GM19467 (cell line): Measurements from ENCODE around the gene RSPH6A.
"Not testable (repeated sequence)": the region's sequence is repeated elsewhere in the genome, so short reads cannot be mapped to it uniquely, and the experiment has no call there.

Source experiments
- ATAC-seq: cut with Tn5 transposase; IDR thresholded peaks from one replicate; pipeline ENCODE4 v1.9.1; 2021; ENCODE audit warnings: mild to moderate bottlenecking, moderate library complexity; ENCODE audit not compliant: unreplicated experiment

The RSPH6A gene

DNA sequence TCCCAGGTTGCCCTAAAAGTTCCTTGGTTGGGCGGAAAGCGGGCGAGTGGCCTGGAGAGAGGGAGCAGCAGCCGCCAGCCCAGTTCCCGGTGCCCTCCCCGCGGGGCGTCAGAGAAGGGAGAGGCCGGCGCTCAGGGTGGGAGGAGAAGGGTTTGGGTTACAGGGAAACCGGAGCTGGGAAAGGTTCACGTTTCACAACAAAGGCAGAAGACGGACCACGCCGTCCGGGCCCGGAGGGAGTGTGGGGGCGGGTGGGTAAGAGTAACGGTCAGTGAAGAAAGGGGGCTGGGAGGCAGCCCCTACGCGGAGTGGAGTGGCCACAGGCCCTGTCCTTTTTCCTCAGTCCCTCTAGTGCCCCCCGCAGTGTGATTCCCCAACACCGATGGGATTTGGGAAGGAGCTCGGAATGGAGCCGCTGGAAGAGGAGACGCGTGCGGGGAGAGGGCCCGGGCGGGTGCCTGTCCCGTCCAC is 47.7 kb downstream of the RSPH6A start:
- no peak for ATAC-seq

DNA sequence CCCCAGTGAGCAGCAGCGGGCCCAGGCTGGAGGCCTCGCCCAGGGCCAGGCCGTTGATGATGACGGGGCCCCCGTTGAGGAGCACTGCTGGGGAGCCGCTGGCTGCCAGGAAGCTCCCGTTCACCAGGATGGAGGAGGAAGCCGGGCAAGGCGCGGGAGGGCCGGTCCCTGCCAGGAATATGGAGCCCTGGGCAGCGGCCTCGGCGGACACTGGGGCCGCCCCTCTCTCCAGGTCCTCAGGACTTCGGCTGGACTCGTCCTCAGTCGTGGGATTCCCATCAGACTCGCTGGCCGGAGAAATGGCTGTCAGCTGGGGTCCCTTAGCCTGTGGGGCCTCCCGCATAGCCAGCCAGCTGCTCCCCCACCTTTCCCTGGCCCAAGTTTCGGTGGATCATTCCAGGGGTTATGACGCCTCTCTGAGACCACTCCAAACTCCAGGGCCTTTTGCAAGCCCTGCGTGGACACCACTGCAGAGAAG is 48.2 kb downstream of the RSPH6A start:
- no peak for ATAC-seq

GRCh38 chr19:45766296-45766868 is 48.7 kb downstream of the RSPH6A start:
- no peak for ATAC-seq

DNA sequence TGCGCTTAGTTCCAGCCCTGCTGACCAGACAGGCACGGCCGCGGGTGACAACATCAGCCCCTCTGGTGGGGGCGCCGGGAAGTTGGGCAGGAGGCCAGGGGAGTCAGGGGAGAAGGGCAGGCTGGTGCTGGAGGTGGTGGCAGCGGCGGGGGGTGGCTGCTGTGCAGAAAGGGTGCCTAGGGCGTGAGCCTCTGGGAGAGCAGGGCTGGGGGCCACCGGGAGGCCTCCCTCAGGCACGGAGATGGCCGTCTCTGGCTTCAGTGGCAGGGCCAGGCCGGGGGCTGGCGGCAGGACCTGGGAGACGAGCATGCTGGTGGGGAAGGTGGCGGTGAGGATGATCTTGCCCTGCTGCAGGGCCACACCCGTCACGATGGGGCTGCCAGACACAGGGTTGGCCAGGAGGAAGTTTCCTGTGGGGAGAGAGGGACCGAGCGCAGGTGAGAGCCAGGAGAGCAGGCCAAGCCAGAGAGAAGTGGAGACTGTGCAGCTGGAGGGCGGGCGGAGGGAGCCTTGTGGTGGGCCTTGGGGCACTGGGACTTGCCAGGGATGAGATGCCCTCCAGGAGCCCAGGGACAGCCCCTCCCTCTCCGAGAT is 49.3 kb downstream of the RSPH6A start:
- no peak for ATAC-seq

GRCh38 chr19:45764945-45765701 is 50.0 kb downstream of the RSPH6A start:
- ATAC-seq = no peak

DNA sequence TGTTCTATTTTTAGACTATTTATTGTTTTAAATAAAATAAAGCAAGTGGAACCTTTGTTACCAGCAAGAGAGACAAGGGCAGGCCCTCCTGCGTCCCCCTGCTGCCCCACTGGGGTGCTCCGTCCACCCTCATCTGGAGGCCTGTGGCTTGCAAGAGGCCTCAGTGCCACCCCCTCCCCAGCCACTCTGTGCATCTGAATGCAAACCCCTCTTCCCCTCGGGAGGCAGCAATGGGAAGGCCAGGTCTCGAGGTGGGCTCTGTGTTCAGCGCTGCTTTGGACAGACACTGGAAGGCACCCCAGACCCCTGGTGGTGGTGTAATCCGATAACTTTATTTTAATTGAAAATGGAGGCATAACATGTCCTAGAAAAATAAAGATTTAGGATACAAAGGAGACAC is 50.6 kb downstream of the RSPH6A start:
- ATAC-seq = no peak

DNA sequence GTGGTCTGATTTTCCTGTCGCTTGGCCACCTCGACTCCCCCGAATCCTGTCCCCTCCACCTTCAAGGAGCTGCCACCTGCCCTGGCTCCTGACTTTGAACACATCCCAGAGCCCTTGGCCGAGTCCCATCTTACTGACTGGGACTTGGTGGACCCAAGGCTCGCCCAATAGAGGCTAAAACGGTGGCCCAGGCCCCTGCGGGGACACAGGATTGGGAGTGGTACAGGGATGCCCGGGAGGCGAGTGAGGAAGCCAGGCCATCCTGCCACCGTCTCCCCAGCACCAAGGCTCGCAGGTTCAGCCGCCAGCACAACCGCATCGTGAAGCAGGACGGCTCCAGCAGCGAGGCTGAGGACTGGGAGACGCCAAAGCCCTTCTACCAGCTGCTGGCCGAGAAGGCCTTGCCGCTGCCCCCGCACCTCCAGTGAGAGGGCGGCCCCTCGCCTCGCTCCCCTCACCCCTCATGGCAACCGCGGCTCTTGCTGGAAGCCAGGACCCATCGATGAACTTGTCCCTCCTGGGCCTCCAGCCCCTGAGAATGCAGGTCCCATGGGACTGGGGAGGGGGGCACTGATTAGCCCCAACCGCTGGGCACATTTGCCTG is 51.3 kb downstream of the RSPH6A start:
- no peak for ATAC-seq

GRCh38 chr19:45762870-45763631 is 52.1 kb downstream of the RSPH6A start:
- ATAC-seq = no peak

GRCh38 chr19:45761714-45762113 is 53.4 kb downstream of the RSPH6A start:
- no peak for ATAC-seq

DNA sequence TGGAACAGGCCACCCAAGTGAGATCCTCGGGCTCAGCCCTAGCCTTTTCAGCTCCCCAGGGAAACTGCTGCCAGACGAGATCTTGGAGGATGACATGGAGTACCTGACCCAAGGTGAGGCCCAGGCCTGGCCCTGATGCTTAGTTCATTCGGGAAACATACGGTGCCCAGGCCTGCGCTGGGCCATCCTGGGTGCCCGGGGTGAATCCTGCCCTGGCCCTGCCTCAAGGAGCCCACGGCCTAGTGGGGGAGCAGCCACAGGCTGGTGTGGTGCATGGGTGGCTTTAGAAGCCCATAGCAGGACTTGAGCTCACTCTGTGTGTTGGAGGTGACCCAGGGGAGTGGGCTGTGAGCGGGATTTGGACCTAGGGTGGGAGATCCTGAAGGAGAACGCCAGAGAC is 56.2 kb downstream of the RSPH6A start:
- no peak for ATAC-seq

DNA sequence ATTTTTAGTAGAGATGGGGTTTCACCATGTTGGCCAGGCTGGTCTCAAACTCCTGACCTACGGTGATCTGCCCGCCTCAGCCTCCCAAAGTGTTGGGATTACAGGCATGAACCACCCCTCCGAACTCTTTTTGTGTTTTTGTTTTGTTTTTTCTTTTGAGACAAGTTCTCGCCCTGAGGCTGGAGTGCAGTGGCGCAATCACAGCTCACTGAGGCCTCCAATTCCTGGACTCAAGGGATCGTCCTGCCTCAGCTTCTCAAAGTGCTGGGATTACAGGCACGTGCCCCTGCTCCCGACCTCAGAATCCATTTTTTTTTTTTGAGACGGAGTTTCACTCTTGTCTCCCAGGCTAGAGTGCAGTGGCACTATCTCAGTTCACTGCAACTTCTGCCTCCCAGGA is 57.4 kb downstream of the RSPH6A start:
- ATAC-seq = no peak

- ATAC-seq = no peak
These were observed 60.8 kb downstream of the RSPH6A start for GRCh38 chr19:45754323-45754722.

DNA sequence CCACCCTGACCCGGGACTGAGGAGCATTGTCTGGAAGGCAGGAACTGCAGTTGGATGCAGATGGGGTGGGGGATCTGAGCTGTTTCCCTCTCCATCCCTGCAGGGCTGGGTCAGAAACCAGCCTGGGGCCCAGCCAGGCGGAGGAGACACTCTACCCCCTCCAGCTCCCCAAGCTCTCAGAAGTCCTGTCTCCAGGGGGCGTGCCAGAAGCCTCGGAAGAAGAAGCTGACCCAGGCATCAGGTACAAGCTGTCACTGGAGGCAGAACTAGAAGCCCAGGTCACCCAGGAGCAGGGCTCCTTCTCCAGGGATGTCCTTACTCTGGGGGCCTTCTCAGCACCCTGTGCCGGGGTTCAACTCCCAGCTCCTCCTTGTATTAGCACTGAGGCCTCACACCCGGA is 61.6 kb downstream of the RSPH6A start:
- no peak for ATAC-seq

- no peak for ATAC-seq
These were observed 62.5 kb downstream of the RSPH6A start for GRCh38 chr19:45752639-45753038.

DNA sequence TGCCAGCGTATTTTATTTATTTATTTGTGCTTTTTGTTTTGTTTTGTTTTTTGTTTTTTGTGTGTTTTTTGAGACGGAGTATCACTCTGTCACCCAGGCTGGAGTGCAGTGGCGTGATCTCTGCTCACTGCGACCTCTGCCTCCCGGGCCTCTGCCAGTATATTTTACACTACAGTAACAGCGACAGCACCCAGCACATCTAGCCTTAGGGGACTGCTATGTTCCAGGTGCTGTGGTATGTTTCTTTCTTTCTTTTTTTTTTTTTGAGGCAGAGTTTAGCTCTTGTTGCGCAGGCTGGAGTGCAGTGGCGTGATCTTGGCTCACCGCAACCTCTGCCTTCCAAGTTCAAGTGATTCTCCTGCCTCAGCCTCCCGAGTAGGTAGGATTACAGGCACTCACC is 63.6 kb downstream of the RSPH6A start:
- ATAC-seq = not testable (repeated sequence)

DNA sequence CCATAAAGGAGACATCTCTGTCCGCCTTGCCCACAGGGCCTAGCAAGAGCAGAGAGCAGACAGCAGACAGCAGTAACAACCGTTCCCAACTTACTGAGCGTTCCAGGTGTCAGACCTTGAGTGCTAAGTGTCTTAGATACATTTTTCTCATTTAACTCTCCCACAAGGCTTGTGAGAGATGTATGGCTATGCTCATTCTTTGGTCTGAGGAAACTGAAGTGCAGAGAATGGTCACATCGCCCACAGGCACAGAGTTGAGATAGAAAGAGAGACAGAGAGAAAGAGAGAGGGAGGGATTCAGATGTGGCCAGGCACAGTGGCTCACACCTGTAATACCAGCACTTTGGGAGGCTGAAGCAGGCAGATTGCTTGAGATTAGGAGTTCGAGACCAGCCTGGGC is 67.6 kb downstream of the RSPH6A start:
- ATAC-seq = no peak

GRCh38 chr19:45746866-45747265 is 68.2 kb downstream of the RSPH6A start:
- ATAC-seq = no peak
